GM23338 (cell line): Measurements from ENCODE around the gene SCN9A.

Source experiments
- CREB1 ChIP-seq: fragments of 250-450 bp; sonication (Bioruptor Pico); IDR thresholded peaks from 2 replicates; pipeline ENCODE4 v1.5.0; 2020; ENCODE audit warnings: low read depth, mild to moderate bottlenecking, moderate library complexity
- CTCF ChIP-seq, 2 experiments: fragments of 200-600 bp in 1 of 2; sonication (generic) in 1 of 2; conservative IDR thresholded peaks; 2 replicates each; pipeline versions ENCODE4 v1.5.1 to v1.6.1; 2016 to 2017; ENCODE audit warnings: antibody characterized with exemption in 2 of 2, low read depth in 2 of 2, mild to moderate bottlenecking in 2 of 2, moderate library complexity in 1 of 2
- EZH2 ChIP-seq: fragments of 200-600 bp; sonication (generic); IDR thresholded peaks from one replicate; pipeline ENCODE4 v1.8.0; 2017; ENCODE audit warnings: antibody characterized with exemption, mild to moderate bottlenecking, low read depth; ENCODE audit not compliant: unreplicated experiment
- EZH2phosphoT487 ChIP-seq: fragments of 200-600 bp; sonication (generic); IDR thresholded peaks from one replicate; pipeline ENCODE4 v1.8.1; 2018; ENCODE audit warnings: antibody characterized with exemption; ENCODE audit not compliant: unreplicated experiment
- JUNB ChIP-seq: IDR thresholded peaks from one replicate; pipeline ENCODE4 v1.6.1; 2016; ENCODE audit warnings: antibody characterized with exemption; ENCODE audit not compliant: unreplicated experiment
- NANOG ChIP-seq: IDR thresholded peaks from 2 replicates; pipeline ENCODE4 v1.6.1; 2016; ENCODE audit warnings: antibody characterized with exemption, borderline replicate concordance
- POLR2AphosphoS5 ChIP-seq: IDR thresholded peaks from 2 replicates; pipeline ENCODE4 v1.6.1; 2016; ENCODE audit warnings: antibody characterized with exemption, low read depth
- STAT1 ChIP-seq: IDR thresholded peaks from one replicate; pipeline ENCODE4 v1.6.1; 2016; ENCODE audit warnings: antibody characterized with exemption; ENCODE audit not compliant: unreplicated experiment
- ZNF114 ChIP-seq: fragments of 250-450 bp; sonication (Bioruptor Pico); IDR thresholded peaks from 2 replicates; pipeline ENCODE4 v1.5.0; 2020; ENCODE audit warnings: mild to moderate bottlenecking, moderate library complexity
- ZNF331 ChIP-seq: fragments of 250-450 bp; sonication (Bioruptor Pico); IDR thresholded peaks from 2 replicates; pipeline ENCODE4 v1.5.0; 2020; ENCODE audit warnings: low read depth, mild to moderate bottlenecking, moderate library complexity
- ZNF462 ChIP-seq: fragments of 250-450 bp; sonication (Bioruptor Pico); IDR thresholded peaks from 2 replicates; pipeline ENCODE4 v1.5.0; 2020; ENCODE audit warnings: mild to moderate bottlenecking, moderate library complexity
- TF ChIP-seq, protein P1 (sequence below): IDR thresholded peaks from one replicate; pipeline ENCODE4 v1.6.1; 2018; ENCODE audit warnings: antibody characterized with exemption; ENCODE audit not compliant: unreplicated experiment

DNA sequence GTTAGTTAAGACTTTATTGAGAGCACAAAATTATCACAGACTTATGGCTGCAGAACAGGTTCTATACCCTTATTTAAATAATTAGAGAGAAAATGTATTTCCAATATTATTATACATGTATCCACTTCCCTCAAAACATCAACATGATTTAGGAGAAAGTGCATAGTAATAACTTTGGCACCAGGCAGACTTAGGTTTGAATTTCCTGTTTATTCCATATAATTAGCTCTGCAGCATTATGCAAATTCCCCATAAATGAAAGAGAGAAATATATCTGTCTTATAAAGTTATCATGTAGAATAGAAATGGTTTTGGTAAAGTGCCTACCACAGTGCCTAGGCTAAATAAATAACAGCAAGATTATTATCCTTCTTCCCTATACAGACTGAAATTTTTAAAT is 15.3 kb downstream of the SCN9A start:
- TF ChIP-seq CTCF (conservative IDR thresholded peaks at IDR 0.05; ENCODE audit: low read depth in 2 of 2) (no peak), EZH2phosphoT487 (no peak), POLR2AphosphoS5 (no peak), EZH2 (no peak), JUNB (no peak), CREB1 (CRISPR knock-in tag) (no peak), NANOG (no peak), STAT1 (no peak), ZNF462 (CRISPR knock-in tag) (no peak), ZNF114 (no peak), ZNF331 (no peak)
- TF ChIP-seq, protein P1, sequence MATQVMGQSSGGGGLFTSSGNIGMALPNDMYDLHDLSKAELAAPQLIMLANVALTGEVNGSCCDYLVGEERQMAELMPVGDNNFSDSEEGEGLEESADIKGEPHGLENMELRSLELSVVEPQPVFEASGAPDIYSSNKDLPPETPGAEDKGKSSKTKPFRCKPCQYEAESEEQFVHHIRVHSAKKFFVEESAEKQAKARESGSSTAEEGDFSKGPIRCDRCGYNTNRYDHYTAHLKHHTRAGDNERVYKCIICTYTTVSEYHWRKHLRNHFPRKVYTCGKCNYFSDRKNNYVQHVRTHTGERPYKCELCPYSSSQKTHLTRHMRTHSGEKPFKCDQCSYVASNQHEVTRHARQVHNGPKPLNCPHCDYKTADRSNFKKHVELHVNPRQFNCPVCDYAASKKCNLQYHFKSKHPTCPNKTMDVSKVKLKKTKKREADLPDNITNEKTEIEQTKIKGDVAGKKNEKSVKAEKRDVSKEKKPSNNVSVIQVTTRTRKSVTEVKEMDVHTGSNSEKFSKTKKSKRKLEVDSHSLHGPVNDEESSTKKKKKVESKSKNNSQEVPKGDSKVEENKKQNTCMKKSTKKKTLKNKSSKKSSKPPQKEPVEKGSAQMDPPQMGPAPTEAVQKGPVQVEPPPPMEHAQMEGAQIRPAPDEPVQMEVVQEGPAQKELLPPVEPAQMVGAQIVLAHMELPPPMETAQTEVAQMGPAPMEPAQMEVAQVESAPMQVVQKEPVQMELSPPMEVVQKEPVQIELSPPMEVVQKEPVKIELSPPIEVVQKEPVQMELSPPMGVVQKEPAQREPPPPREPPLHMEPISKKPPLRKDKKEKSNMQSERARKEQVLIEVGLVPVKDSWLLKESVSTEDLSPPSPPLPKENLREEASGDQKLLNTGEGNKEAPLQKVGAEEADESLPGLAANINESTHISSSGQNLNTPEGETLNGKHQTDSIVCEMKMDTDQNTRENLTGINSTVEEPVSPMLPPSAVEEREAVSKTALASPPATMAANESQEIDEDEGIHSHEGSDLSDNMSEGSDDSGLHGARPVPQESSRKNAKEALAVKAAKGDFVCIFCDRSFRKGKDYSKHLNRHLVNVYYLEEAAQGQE: no peak
